NCI-H446 treated with DMSO at 0.1 percent for 48 hours (cell line): ENCODE results near the gene UBA3.

Experiments
- DNase-seq: peaks from one replicate; lab custom pipeline; 2025; lab: John Stamatoyannopoulos, UW

UBA3 gene

GRCh38 chr3:69065318-69065964 lies 14.7 kb downstream of the UBA3 start:
- DNase-seq, result no peak

DNA sequence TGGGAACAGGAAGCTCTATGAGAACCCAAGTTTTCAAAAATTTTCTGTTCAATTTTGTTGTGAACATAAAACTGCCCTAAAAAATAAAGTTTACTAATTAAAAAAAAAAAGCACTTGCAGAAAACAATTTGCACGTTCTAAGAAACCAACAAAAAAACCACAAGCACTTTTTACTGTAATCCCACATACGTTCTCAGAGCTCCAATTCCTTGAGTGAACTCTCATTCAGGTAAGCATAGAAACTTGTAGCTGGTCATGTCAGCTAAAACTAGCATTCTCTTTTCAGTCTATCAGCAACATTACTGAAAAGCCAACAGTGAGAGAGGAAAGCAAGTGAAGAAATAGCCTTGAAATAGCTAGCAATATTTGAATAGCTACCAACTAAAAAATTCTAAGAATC lies 16.5 kb downstream of the UBA3 start:
- no peak for DNase-seq

GRCh38 chr3:69059688-69060087 lies 20.5 kb downstream of the UBA3 start:
- DNase-seq, result no peak

- no peak for DNase-seq
These were observed 21.3 kb downstream of the UBA3 start for GRCh38 chr3:69058947-69059224.

GRCh38 chr3:69058180-69058946 lies 21.8 kb downstream of the UBA3 start:
- DNase-seq, result no peak

DNA sequence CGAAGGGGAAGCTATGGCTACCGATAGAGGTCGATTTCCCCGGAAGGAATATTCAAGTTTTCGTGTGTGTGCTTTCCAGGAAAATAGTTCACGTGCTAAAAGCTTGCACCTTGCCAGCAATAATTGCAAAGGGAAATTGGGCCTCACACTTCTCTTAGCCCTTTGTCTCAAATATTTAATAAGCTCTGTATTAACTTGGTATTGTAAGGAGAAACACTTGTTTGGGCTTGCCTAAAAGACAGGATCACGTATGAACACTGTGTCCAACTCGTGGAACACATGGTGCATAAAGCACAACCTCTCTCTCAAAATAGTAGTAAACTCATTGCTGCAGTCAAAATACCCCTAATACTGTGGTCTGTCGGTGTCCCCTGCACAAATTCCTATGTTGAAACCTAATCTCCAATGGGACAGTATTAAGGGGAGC lies 27.7 kb downstream of the UBA3 start:
- no peak for DNase-seq

DNA sequence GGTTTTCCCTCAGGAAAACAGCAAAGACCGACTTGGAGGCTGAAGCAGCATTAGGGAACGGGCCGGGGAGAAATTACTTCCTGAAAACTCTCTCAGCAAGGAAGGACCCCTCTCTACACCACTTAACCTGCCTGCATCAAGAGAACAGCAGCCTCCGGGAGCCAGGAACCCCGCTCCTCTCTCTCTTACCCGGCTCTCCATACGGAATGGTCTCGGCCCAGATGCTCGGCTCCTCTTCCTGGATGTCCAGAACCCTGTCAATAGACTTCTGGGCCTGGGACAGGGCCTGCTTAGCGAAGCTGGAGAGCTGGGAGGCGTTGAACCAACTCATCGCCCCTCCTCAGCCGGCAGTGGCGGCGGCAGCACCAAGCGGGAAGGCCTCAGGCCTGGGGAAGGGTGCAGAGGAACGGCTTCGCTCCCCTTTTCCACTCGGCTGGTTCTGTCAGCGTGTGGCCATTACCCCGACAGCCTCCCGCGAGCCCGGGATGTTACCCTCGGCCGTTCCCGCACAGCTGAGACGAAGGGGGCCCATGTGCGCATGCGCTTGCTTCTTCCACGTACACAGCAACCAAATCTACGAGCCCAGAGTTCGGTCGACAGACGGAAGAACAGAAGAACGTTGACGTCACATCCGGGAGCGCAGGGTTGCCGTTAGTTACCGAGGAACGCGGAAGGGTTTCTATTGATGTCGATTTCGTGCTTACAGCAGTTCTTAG lies 28.3 kb downstream of the UBA3 start, which contains the start of gene TMF1:
TMF1 (minus strand) TSS at position 578 of the 716 bp plus-strand sequence; CDS start at position 331, 247 bp downstream.
- DNase-seq, result no peak

- DNase-seq, result no peak
These were observed 31.2 kb downstream of the UBA3 start for GRCh38 chr3:69048990-69049389.

GRCh38 chr3:69044608-69045007 lies 35.6 kb downstream of the UBA3 start:
- no peak for DNase-seq

GRCh38 chr3:69033470-69033869 lies 46.7 kb downstream of the UBA3 start:
- no peak for DNase-seq

DNA sequence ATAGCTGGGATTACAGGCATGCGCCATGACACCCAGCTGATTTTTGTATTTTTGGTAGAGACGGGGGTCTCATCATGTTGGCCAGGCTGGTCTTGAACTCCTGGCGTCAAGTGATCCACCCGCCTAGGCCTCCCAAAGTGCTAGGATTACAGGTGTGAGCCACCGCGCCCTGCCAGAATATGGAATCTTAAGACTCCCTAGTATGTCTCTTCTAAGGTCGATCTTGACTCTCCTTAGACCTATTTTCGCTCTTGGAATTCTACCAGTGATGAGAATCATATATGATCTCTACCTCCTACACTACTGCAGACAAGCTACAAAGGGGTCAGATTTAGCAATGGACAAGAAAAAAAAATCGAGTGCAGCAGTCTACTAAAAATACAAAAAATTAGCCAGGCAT lies 47.4 kb downstream of the UBA3 start:
- no peak for DNase-seq

DNA sequence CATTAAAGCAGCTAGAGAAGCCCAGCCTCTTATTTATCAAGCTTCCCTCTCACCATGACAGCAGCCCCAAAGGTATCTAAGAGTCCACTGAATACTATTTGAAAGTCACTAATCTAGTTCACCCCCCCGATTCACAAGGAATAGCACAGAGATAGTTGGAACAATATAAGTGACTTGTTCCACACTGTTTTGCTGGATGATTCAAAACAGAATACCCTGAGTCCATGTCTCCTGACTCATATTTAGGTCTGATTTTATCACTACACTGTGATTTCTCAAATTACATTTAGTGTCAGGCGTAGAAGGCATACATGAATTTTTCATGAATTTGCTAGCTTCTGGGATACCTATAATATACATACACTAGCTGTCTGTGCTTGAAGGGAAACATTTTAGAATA lies 48.0 kb downstream of the UBA3 start:
- DNase-seq, result no peak

DNA sequence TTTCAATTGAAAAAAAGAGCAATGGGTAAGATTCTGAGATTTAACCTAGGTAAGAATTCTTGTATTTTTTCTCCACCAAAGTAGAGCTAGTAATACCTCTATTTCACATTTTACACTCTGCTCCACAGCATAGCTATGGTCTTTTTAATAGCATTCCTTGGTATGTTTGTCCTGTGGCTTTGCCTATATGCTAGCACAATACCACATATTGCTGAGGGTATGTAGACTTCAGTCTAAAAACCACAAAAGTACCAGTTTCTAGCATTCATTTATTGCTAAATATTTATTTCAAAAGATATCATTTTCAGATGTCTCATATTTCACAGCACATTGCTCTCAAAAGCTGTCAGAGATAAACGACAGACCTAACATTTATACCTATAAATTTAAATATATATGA lies 48.5 kb downstream of the UBA3 start:
- DNase-seq, result no peak

DNA sequence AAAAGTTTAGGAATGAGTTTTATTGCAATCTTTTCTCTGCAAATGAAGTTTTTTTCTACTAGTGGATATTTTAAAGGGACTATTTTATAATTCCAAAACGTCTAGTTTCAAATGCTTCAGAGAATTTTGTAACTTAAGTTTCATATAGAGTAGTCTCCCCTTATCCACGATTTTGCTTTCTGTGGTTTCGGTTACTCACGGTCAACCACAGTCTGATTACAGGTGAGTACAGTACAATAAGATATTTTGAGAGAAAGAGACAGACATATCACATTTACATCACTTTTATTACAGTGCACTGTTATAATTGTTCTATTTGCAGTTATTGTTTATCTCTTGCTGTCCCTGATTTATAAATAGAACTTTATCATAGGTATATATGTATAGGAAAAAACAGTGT lies 59.3 kb downstream of the UBA3 start:
- DNase-seq, result no peak

GRCh38 chr3:69020424-69020823 lies 59.7 kb downstream of the UBA3 start:
- DNase-seq, result no peak

DNA sequence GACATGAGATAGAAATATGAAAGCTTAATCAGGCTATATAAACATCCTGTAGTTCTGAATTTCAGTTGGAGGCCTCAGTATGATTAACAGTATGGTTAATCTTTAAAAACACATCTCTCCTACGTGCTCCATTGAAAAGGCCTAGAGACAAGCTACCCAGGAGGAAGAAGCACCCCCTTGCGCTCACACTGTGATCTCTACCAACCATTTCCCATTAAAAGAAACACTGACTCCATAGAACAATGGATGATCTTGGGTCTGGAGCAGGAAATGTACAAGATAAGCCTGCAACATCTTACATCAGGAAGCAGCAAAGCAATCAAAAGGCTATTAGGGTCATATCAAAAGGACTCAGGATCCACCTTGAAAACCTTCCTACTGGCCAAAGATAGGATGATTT lies 63.3 kb downstream of the UBA3 start:
- DNase-seq, result no peak

DNA sequence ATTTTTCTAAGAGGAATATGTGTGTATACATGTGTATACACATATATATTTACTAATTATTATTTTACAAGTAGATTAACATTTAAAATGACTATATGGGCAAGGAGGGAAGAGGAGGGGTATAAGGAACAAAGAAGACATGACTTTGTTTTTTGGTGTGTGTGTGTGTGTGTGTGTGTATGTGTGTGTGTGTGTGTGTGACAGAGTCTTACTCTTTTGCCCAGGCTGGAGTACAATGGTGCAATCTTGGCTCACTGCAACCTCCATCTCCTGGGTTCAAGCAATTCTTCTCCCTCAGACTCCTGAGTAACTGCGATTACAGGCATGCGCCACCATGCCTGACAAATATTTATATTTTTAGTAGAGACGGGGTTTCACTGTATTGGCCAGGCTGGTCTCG lies 64.1 kb downstream of the UBA3 start:
- DNase-seq, result no peak

DNA sequence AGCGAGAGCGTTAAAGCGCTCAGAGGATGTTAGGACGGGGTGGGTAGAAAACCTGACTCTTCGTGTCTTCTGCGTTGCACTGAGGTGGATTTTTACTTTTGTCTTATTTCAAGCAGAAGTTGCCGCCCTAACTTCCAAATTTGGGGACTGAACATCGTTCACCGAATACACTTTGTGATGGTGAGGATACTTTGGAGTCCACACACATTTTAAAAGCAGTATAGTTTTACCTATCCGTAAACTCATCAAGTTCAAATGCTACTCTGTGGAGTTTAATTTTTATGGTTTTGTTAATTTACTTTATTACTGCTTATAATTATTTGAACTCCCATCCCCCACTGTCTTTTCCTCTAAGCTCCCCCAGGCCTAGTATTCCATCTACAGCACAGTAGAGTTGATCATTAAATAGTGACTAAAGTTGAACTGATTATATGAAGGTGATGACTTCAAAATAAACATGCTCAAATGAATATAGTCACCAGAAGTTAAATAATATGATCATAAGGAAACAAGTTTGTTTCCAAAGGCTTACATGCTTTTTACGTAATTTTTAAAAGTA lies 66.1 kb downstream of the UBA3 start:
- no peak for DNase-seq

DNA sequence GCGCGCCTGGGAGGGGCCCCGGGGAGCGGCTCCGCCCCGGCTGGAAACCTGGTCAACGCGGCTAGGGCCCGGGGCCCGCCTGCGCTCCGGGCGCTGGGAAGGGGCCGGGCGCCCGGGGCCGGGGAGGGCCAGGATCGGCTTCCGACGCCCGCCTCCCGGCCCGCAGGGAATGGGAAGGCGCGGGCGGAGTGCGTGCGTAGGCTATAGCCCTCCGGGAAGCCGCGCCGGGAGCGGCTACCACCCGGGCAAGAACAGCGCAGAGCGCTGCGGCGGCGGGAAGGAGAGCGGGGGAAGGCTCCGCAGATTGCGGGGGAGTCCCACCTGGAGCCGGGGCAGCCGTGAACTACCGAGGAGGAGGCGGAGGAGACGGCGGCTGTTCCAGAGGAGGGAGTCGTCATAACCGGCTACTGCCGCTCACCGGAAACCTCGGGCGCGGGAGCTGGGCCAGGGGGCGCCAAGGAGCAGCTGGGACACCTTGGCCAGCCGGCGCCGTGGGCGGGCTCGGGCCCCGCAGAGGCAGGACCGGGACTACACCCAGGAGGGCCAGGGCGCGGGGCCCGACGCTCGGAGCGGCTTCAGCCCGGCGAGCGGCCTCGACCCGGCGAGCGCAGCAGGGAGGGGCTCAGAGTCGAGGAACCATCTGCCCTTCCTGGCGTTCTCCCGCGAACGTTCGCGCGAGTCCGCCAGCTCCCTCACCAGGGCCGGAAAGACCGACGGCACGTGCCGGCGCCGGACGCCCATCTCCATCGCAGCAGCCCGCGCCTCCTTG lies 66.7 kb downstream of the UBA3 start, which contains the start of gene EOGT:
EOGT (minus strand) TSS at position 432 of the 769 bp plus-strand sequence. CDS start 3,838 bp downstream, outside the sequence.
- DNase-seq, result peak; percentile 36

- DNase-seq, result no peak
These were observed 67.3 kb downstream of the UBA3 start for GRCh38 chr3:69012800-69013252.

DNA sequence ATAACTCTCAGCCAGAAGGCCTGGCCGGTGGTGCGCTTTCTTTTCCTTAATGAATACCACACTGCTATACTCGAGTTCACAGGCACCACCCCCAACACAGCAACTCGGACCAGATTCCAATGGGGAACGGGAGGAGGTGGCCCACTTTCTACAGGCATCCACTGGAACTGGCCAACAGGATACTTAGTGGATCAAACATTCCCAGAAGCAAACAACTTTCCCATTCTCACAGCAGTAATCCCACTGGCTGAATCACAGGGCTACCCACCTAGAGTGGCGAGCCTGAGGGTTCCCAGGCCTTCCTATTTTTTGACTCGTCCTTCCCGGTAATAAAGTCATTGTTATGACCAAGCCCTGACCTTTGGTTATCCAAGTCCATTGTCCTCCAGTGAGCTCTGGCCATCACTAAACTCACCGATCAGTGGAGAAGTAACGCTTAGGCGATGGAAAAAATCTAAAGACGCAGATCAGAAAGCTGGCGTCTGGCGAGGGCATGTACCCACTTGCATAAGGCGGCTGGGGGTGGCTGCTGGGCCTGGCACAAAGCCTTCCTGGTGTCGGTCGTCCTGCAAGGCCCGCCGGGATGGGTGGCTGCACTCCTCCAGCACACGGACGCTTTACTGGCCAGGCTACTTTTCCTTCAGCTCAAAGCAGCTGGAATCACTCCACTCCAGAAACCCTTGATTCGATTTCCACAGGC lies 67.9 kb downstream of the UBA3 start:
- no peak for DNase-seq
